Measurements from ENCODE around the gene PSAPL1. TPM values are rescaled to one million over a fixed set of nuclear protein-coding genes. Genes with fewer than 3 reads are reported as not detected.

PSAPL1 gene
- total RNA-seq, result 0.47 TPM in 1 of 2 replicates, not detected in the other

DNA sequence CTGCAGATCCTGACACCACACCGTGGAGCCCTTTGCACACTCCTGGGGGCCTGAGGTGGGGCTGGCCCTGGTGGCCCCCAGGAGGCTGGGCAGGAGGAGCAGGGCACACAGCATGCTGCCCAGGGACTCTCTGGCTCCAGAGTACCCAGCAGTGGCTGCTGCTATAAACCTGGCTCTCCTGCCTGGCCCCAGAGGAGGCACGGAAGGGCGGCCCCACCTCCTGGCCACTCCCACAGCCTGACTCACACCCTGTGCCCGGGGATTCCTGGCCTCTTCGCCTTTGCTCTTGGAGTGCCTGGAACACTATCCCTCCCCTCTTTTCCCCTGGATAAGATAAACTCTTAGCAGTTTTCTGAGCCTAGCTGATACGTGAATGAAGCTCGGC is at the start of gene PSAPL1:
Gene PSAPL1 (minus strand): TSS at position 165 of the 385 bp plus-strand sequence. CDS start 51 bp downstream, at position 114.

Other genes starting within 250 kb of the PSAPL1 start
- gene SORCS2, start 242.4 kb downstream of the PSAPL1 start, total RNA-seq, result 0.58 and 4.3 TPM in 2 replicates

Measured in pericardium fibroblast (primary cell).